Neural cell (in vitro differentiated cells): ENCODE measurements around the gene DDOST. TPM values are rescaled to one million over a fixed set of nuclear protein-coding genes. Genes with fewer than 3 reads are reported as not detected.
"Not testable (repeated sequence)": the region's sequence is repeated elsewhere in the genome, so short reads cannot be mapped to it uniquely, and the experiment has no call there.

ENCODE experiments used
- H2AFZ ChIP-seq: fragments of 200-600, 300-800 bp; sonication (generic), shearing (Covaris generic); 2 replicates; pipeline ENCODE4 v1.6.0; 2014; ENCODE audit warnings: low read depth, mild to moderate bottlenecking, antibody characterized with exemption, low read length, moderate library complexity
- H3F3A ChIP-seq: fragments of 200-600 bp; shearing (Covaris generic); 2 replicates; pipeline ENCODE4 v1.6.1; 2016; ENCODE audit warnings: mild to moderate bottlenecking, moderate library complexity, mixed read lengths, antibody characterized with exemption, low read length; ENCODE audit not compliant: insufficient read depth, poor library complexity, severe bottlenecking
- H3K27ac ChIP-seq: fragments of 200-600, 300-800 bp; sonication (generic), shearing (Covaris generic); 2 replicates; pipeline ENCODE4 v1.5.1; 2014; ENCODE audit warnings: mild to moderate bottlenecking, low read length, moderate library complexity
- H3K27me3 ChIP-seq: fragments of 300-800, 200-600 bp; sonication (generic), shearing (Covaris generic); 2 replicates; pipeline ENCODE4 v1.6.0; 2014; ENCODE audit warnings: mild to moderate bottlenecking, low read depth, low read length, moderate library complexity; ENCODE audit not compliant: insufficient read depth
- H3K36me3 ChIP-seq: fragments of 300-800, 200-600 bp; sonication (generic), shearing (Covaris generic); 2 replicates; pipeline ENCODE4 v1.5.1; 2014; ENCODE audit warnings: mild to moderate bottlenecking, antibody characterized with exemption, low read length, moderate library complexity; ENCODE audit not compliant: insufficient read depth
- H3K4me2 ChIP-seq: fragments of 300-800, 200-600 bp; sonication (generic), shearing (Covaris generic); 2 replicates; pipeline ENCODE4 v1.6.0; 2014; ENCODE audit warnings: mild to moderate bottlenecking, low read length
- H3K4me3 ChIP-seq: fragments of 300-800, 200-600 bp; sonication (generic), shearing (Covaris generic); 2 replicates; pipeline ENCODE4 v1.5.1; 2014; ENCODE audit warnings: mild to moderate bottlenecking, low read length, moderate library complexity
- H3K79me2 ChIP-seq: fragments of 200-600 bp; shearing (Covaris generic); replicated peaks from 2 replicates; pipeline ENCODE4 v1.6.0; 2014; ENCODE audit warnings: mild to moderate bottlenecking, low read length, moderate library complexity; ENCODE audit not compliant: insufficient read depth
- H3K9ac ChIP-seq: fragments of 300-800, 200-600 bp; sonication (generic), shearing (Covaris generic); 2 replicates; pipeline ENCODE4 v1.6.1; 2016; ENCODE audit warnings: mild to moderate bottlenecking, low read length, mixed read lengths
- H3K9me2 ChIP-seq: fragments of 200-600 bp; shearing (Covaris generic); 2 replicates; pipeline ENCODE4 v1.6.1; 2016; ENCODE audit warnings: mild to moderate bottlenecking, low read length, mixed read lengths; ENCODE audit not compliant: insufficient read depth
- H3K9me3 ChIP-seq: fragments of 200-600, 300-800 bp; sonication (generic), shearing (Covaris generic); 2 replicates; pipeline ENCODE4 v1.6.1; 2016; ENCODE audit warnings: mild to moderate bottlenecking, mixed run types, low read length, moderate library complexity, mixed read lengths
- H4K20me1 ChIP-seq: fragments of 200-600 bp; shearing (Covaris generic); 2 replicates; pipeline ENCODE4 v1.6.1; 2016; ENCODE audit warnings: mild to moderate bottlenecking, mixed run types; ENCODE audit not compliant: insufficient read depth
- EP300 ChIP-seq: fragments of 450-650 bp; conservative IDR thresholded peaks from 2 replicates; pipeline ENCODE4 v1.6.1; 2014; ENCODE audit warnings: antibody characterized with exemption, mild to moderate bottlenecking, moderate library complexity; ENCODE audit not compliant: poor library complexity, severe bottlenecking
- EZH2 ChIP-seq: fragments of 200-600, 300-800 bp; shearing (Covaris generic), sonication (generic); IDR thresholded peaks from 2 replicates; pipeline ENCODE4 v1.6.1; 2014; ENCODE audit warnings: antibody characterized with exemption, low read length, borderline replicate concordance, mild to moderate bottlenecking; ENCODE audit not compliant: insufficient read depth, poor library complexity, severe bottlenecking
- MXI1 ChIP-seq: fragments of 450-650 bp; conservative IDR thresholded peaks from 2 replicates; pipeline ENCODE4 v1.6.1; 2014; ENCODE audit warnings: antibody characterized with exemption, mild to moderate bottlenecking; ENCODE audit not compliant: poor library complexity, severe bottlenecking
- POLR2AphosphoS5 ChIP-seq: IDR thresholded peaks from 2 replicates; pipeline ENCODE4 v1.6.1; 2012
- RAD21 ChIP-seq: fragments of 450-650 bp; conservative IDR thresholded peaks from 2 replicates; pipeline ENCODE4 v1.6.1; 2014; ENCODE audit warnings: antibody characterized with exemption, mild to moderate bottlenecking, moderate library complexity
- SMC3 ChIP-seq: fragments of 450-650 bp; conservative IDR thresholded peaks from 2 replicates; pipeline ENCODE4 v1.6.1; 2014; ENCODE audit warnings: antibody characterized with exemption, mild to moderate bottlenecking, moderate library complexity; ENCODE audit not compliant: poor library complexity
- TAF1 ChIP-seq: IDR thresholded peaks from 2 replicates; pipeline ENCODE4 v1.6.1; 2012; ENCODE audit warnings: low read depth
- polyA plus RNA-seq: library from polyadenylated mRNA; depleted of rRNA; stranded (reverse); fragments of >200 nt; gene quantifications from 2 replicates; pipeline ENCODE4 v1.2.3, GENCODE V29; 2014
- TF ChIP-seq, protein P1 (sequence below): IDR thresholded peaks from 2 replicates; pipeline ENCODE4 v1.6.1; 2012; ENCODE audit warnings: borderline replicate concordance
- TF ChIP-seq, protein P2 (sequence below): fragments of 450-650 bp; IDR thresholded peaks from 2 replicates; pipeline ENCODE4 v1.5.1; 2014; ENCODE audit warnings: antibody characterized with exemption, mild to moderate bottlenecking, moderate library complexity; ENCODE audit not compliant: poor library complexity, severe bottlenecking

Gene DDOST
- polyA plus RNA-seq, 1 donor from 2014 or later: 177 TPM

DNA sequence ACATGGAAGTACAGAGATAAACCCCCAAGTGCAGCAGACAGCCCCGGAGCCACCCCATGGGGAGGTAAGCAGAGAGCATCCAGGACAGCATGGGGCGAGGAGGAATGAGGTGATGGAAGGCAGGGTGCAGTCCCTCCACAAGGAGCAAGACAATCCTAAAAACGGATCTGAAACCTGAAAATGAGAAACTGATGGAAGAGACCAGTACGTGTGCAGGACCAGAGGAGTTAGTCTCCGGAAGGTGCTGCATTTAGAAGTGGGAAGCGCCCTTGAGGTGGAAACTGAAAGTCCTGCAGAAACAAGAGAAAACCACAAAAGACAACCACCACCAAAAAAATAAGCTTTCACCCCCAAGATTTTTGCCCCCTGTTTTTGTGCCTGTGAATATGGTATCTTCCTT lies 17.4 kb upstream of the DDOST start:
- Histone ChIP-seq H3K27me3 (no peaks in the 10 kb centered on the region), H2AFZ (no peak overlapping the region), H3K9ac (no peak overlapping the region), H3K4me2 (no peak overlapping the region), H3K36me3 (no peaks in the 10 kb centered on the region), H3K4me3 (no peak overlapping the region), H3K9me3 (no peaks in the 10 kb centered on the region), H3K27ac (no peak overlapping the region), H3K79me2 (no peaks in the 10 kb centered on the region), H3F3A (no peaks in the 10 kb centered on the region), H4K20me1 (no peaks in the 10 kb centered on the region), H3K9me2 (no peaks in the 10 kb centered on the region)
- TF ChIP-seq RAD21: no peak
- TF ChIP-seq EZH2: no peak
- TF ChIP-seq, protein P1, sequence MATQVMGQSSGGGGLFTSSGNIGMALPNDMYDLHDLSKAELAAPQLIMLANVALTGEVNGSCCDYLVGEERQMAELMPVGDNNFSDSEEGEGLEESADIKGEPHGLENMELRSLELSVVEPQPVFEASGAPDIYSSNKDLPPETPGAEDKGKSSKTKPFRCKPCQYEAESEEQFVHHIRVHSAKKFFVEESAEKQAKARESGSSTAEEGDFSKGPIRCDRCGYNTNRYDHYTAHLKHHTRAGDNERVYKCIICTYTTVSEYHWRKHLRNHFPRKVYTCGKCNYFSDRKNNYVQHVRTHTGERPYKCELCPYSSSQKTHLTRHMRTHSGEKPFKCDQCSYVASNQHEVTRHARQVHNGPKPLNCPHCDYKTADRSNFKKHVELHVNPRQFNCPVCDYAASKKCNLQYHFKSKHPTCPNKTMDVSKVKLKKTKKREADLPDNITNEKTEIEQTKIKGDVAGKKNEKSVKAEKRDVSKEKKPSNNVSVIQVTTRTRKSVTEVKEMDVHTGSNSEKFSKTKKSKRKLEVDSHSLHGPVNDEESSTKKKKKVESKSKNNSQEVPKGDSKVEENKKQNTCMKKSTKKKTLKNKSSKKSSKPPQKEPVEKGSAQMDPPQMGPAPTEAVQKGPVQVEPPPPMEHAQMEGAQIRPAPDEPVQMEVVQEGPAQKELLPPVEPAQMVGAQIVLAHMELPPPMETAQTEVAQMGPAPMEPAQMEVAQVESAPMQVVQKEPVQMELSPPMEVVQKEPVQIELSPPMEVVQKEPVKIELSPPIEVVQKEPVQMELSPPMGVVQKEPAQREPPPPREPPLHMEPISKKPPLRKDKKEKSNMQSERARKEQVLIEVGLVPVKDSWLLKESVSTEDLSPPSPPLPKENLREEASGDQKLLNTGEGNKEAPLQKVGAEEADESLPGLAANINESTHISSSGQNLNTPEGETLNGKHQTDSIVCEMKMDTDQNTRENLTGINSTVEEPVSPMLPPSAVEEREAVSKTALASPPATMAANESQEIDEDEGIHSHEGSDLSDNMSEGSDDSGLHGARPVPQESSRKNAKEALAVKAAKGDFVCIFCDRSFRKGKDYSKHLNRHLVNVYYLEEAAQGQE: no peak
- no peak for TF ChIP-seq MXI1
- TF ChIP-seq SMC3: no peak
- no peak for TF ChIP-seq TAF1
- no peak for TF ChIP-seq POLR2AphosphoS5
- TF ChIP-seq, protein P2, sequence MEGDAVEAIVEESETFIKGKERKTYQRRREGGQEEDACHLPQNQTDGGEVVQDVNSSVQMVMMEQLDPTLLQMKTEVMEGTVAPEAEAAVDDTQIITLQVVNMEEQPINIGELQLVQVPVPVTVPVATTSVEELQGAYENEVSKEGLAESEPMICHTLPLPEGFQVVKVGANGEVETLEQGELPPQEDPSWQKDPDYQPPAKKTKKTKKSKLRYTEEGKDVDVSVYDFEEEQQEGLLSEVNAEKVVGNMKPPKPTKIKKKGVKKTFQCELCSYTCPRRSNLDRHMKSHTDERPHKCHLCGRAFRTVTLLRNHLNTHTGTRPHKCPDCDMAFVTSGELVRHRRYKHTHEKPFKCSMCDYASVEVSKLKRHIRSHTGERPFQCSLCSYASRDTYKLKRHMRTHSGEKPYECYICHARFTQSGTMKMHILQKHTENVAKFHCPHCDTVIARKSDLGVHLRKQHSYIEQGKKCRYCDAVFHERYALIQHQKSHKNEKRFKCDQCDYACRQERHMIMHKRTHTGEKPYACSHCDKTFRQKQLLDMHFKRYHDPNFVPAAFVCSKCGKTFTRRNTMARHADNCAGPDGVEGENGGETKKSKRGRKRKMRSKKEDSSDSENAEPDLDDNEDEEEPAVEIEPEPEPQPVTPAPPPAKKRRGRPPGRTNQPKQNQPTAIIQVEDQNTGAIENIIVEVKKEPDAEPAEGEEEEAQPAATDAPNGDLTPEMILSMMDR: no peak
- TF ChIP-seq EP300: no peak

DNA sequence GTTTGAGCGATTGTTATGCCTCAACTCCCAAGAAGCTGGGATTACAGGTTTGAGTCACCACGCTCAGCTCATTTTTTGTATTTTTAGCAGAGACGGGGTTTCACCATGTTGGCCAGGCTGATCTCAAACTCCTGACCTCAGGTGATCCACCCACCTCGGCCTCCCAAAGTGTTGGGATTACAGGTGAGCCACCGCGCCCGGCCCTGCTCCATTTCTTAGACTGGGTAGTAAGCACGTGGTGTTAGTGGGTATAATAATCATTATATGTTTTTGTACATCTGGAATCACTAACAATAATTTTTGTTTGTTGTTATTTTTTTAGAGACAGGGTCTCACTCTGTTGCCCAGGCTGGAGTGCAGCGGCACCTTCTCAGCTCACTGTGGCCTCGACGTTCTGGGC lies 12.5 kb upstream of the DDOST start:
- not testable (repeated sequence) for H3K27me3 ChIP-seq, H3F3A ChIP-seq, H3K36me3 ChIP-seq, H3K4me2 ChIP-seq, H2AFZ ChIP-seq, H3K9ac ChIP-seq, H3K9me2 ChIP-seq, H3K9me3 ChIP-seq, H3K4me3 ChIP-seq, H4K20me1 ChIP-seq, H3K27ac ChIP-seq, H3K79me2 ChIP-seq

DNA sequence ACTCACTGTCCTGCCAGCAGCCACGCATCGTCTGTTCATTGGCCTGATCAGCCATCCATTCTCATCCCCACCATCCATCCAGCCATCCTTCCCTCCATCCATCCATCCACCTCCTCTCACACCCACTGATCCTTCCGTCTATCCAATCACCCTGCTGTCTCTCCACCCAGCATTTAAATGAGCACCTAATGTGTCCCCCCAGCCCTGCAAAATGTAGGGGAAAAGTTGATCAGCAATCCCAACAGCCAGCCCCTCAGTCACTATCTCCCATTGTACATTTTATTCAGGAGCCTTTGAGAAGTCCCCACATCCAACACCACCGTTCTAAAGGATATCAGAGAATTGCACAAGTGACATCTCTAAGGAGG lies 11.1 kb upstream of the DDOST start:
- Histone ChIP-seq H2AFZ (no peak overlapping the region), H3K9me2 (no peaks in the 10 kb centered on the region), H3K4me3 (no peak overlapping the region), H3F3A (no peaks in the 10 kb centered on the region), H3K27me3 (no peaks in the 10 kb centered on the region), H3K27ac (no peak overlapping the region), H3K9me3 (no peaks in the 10 kb centered on the region), H4K20me1 (no peaks in the 10 kb centered on the region), H3K36me3 (no peaks in the 10 kb centered on the region), H3K4me2 (no peak overlapping the region), H3K9ac (no peak overlapping the region), H3K79me2 (no peaks in the 10 kb centered on the region)
- TF ChIP-seq TAF1 (no peak), SMC3 (no peak), POLR2AphosphoS5 (no peak), RAD21 (no peak), EP300 (no peak), EZH2 (no peak), MXI1 (no peak)
- TF ChIP-seq, protein P2: no peak
- TF ChIP-seq, protein P1: no peak
